ENCODE results near the gene ARHGAP15.

ARHGAP15 gene

DNA sequence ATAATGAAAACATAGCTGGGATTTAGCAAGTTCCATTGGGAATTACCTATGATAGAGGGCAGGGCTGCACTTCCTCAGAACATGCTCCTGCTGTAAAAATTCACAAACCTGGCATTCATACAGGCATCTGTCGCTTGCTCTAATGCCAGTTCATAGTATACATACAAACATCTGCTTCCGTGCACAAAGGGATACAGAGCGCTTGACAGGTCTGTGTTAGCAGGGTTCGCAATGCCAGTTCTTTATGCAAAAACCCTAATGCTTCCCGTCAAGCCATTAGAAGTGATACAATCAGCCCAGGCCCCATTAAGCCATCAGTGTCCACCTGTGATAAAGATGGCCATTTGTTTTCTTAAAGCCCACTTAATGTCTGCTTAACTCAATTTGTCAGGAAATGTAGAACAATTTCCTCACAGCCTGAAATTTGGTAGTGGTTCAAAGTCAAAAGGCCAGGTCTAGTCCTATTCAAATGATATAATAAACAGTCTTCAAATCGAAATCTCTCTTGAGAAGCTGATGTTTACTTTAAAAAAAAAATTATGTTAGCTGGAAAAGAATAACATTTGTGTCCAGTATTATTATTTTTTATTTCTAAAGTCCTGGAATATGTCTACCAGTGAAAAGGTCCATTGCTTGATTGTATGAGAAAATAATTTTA, 556.3 kb downstream of the ARHGAP15 start:
- no peak overlapping the region for H3K4me3 ChIP-seq (IDR thresholded peaks at IDR 0.05; ENCODE audit: insufficient read depth, low read depth, low read length)
- no peak overlapping the region for H2AFZ ChIP-seq (ENCODE audit: low read depth)
- no peak overlapping the region for H3K9ac ChIP-seq
- H4K20me1 ChIP-seq (ENCODE audit: insufficient read depth): no peaks in the 10 kb centered on the region
- H3K4me2 ChIP-seq: no peak overlapping the region
- TF ChIP-seq, protein P1, sequence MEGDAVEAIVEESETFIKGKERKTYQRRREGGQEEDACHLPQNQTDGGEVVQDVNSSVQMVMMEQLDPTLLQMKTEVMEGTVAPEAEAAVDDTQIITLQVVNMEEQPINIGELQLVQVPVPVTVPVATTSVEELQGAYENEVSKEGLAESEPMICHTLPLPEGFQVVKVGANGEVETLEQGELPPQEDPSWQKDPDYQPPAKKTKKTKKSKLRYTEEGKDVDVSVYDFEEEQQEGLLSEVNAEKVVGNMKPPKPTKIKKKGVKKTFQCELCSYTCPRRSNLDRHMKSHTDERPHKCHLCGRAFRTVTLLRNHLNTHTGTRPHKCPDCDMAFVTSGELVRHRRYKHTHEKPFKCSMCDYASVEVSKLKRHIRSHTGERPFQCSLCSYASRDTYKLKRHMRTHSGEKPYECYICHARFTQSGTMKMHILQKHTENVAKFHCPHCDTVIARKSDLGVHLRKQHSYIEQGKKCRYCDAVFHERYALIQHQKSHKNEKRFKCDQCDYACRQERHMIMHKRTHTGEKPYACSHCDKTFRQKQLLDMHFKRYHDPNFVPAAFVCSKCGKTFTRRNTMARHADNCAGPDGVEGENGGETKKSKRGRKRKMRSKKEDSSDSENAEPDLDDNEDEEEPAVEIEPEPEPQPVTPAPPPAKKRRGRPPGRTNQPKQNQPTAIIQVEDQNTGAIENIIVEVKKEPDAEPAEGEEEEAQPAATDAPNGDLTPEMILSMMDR (conservative IDR thresholded peaks at IDR 0.05; ENCODE audit: low read depth, low read length): no peak
- H3K27me3 ChIP-seq (ENCODE audit: insufficient read depth, low read depth): no peaks in the 10 kb centered on the region
- no peaks in the 10 kb centered on the region for H3K79me2 ChIP-seq (ENCODE audit: insufficient read depth, low read depth)
- H3K4me1 ChIP-seq (ENCODE audit: low read depth, poor library complexity, severe bottlenecking): no peaks in the 10 kb centered on the region
- no peak overlapping the region for H3K27ac ChIP-seq
- no peaks in the 10 kb centered on the region for H3K36me3 ChIP-seq (ENCODE audit: insufficient read depth)

DNA sequence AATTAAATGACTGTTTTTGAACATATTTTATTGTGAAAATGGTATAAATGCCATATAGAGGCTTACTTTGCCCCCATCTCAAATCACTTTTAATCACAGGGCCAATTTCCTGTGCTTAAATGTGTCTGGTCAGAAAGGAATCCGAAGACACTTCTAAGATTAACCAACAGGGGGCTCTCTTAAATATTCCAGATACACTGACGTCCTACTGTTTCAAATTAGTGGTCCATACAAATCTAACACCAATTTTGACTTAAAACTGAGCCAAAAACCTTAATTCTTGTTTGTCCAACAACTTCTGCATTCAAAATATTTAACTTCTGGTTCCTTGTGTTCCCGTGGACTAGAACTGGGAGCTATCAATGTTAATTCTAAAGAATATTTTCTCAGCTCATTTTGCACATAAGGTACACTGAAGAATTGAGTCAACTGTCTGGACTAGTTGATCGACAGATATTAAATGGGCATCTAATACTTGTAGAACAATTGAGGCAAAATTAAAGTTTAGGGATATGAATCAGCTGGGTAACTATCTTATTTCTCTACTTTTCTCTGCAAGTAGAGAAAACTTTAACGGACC, 557.5 kb downstream of the ARHGAP15 start:
- H3K27ac ChIP-seq: no peak overlapping the region
- no peaks in the 10 kb centered on the region for H3K79me2 ChIP-seq (ENCODE audit: insufficient read depth, low read depth)
- TF ChIP-seq, protein P1 (conservative IDR thresholded peaks at IDR 0.05; ENCODE audit: low read depth, low read length): peak; percentile 53
- no peaks in the 10 kb centered on the region for H4K20me1 ChIP-seq (ENCODE audit: insufficient read depth)
- H3K4me1 ChIP-seq (ENCODE audit: low read depth, poor library complexity, severe bottlenecking): no peaks in the 10 kb centered on the region
- no peak overlapping the region for H2AFZ ChIP-seq (ENCODE audit: low read depth)
- no peak overlapping the region for H3K4me2 ChIP-seq
- no peak overlapping the region for H3K9ac ChIP-seq
- H3K4me3 ChIP-seq (IDR thresholded peaks at IDR 0.05; ENCODE audit: insufficient read depth, low read depth, low read length): no peak overlapping the region
- H3K27me3 ChIP-seq (ENCODE audit: insufficient read depth, low read depth): no peaks in the 10 kb centered on the region
- H3K36me3 ChIP-seq (ENCODE audit: insufficient read depth): no peaks in the 10 kb centered on the region

DNA sequence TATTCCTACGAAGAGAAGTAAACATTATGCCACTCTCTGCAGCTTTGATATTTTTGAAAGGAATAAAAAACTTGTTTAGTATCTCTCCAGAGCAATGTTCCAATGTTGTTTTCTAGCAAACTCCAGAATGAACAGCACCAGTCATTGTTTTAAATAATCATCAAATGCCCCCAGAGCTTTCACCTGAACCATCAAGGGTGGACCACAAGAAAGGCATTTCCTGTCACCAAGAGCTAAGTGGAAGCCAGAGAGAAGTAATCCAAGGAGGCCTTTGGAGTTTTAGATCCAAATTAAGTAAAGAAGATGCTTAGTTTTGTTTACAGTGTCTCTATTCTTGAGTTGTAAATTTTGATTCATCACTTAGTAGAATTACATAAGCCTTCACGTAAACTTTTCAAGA, 559.0 kb downstream of the ARHGAP15 start:
- Histone ChIP-seq H3K27ac (no peak overlapping the region), H3K79me2 (ENCODE audit: insufficient read depth, low read depth) (no peaks in the 10 kb centered on the region), H3K27me3 (ENCODE audit: insufficient read depth, low read depth) (no peaks in the 10 kb centered on the region), H2AFZ (ENCODE audit: low read depth) (no peak overlapping the region), H3K4me3 (IDR thresholded peaks at IDR 0.05; ENCODE audit: insufficient read depth, low read depth, low read length) (no peak overlapping the region), H3K9ac (no peak overlapping the region), H3K4me2 (no peak overlapping the region), H3K4me1 (ENCODE audit: low read depth, poor library complexity, severe bottlenecking) (no peaks in the 10 kb centered on the region), H4K20me1 (ENCODE audit: insufficient read depth) (no peaks in the 10 kb centered on the region), H3K36me3 (ENCODE audit: insufficient read depth) (no peaks in the 10 kb centered on the region)
- TF ChIP-seq, protein P1 (conservative IDR thresholded peaks at IDR 0.05; ENCODE audit: low read depth, low read length): no peak

DNA sequence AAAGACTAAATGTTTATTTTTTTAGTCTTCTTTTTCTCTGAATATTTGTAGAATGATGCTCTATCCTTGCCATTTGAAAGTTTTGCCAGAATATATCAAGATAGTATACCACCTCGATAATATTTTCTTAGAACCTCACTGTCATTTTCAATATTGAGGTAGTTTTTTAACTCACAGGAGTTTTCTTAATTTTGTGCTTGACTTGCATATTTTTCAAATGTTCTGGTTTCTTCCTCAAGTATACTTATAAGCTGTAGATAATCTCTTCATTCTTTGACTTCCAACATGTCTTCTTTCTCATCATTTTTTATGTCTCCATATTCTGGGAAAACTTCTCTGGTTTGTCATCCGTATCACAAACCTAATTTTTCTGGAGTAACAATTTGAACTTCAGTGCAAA, 559.6 kb downstream of the ARHGAP15 start:
- Histone ChIP-seq H3K36me3 (ENCODE audit: insufficient read depth) (no peaks in the 10 kb centered on the region), H3K4me3 (IDR thresholded peaks at IDR 0.05; ENCODE audit: insufficient read depth, low read depth, low read length) (no peak overlapping the region), H3K4me2 (no peak overlapping the region), H3K9ac (no peak overlapping the region), H2AFZ (ENCODE audit: low read depth) (no peak overlapping the region), H3K79me2 (ENCODE audit: insufficient read depth, low read depth) (no peaks in the 10 kb centered on the region), H3K27ac (no peak overlapping the region), H3K27me3 (ENCODE audit: insufficient read depth, low read depth) (no peaks in the 10 kb centered on the region), H3K4me1 (ENCODE audit: low read depth, poor library complexity, severe bottlenecking) (no peaks in the 10 kb centered on the region), H4K20me1 (ENCODE audit: insufficient read depth) (no peaks in the 10 kb centered on the region)
- TF ChIP-seq, protein P1 (conservative IDR thresholded peaks at IDR 0.05; ENCODE audit: low read depth, low read length): no peak

All from KMS-11 (cell line).